Measurements from ENCODE around the gene GPBP1. TPM values are rescaled to one million over a fixed set of nuclear protein-coding genes. Genes with fewer than 3 reads are reported as not detected.
"Not testable (repeated sequence)": the region's sequence is repeated elsewhere in the genome, so short reads cannot be mapped to it uniquely, and the experiment has no call there.

Gene GPBP1
- total RNA-seq, 1 donor from 2014 or later, result 154 TPM

DNA sequence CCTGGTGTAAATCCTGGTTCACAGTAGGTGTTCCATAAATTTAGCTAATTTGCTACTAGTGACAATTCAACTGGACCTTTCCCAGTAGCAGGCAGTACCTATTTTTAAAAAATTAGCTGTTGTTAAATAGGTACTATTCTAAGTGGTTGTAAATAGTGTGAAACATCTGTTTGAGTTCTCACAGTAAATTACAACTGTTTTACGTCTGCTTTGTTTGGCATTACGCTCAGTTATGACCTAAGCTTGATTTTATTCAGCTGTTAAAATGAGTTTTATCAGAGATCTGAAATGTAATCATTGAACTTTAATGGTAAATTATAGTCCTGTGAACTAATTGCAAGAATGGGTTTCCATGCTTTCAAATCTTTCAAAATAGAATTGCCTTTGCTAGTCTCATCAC, 93.9 kb downstream of the GPBP1 start:
- DNase-seq (ENCODE audit: low spot score in 2 of 2) (no peak), FAIRE-seq (no peak)

DNA sequence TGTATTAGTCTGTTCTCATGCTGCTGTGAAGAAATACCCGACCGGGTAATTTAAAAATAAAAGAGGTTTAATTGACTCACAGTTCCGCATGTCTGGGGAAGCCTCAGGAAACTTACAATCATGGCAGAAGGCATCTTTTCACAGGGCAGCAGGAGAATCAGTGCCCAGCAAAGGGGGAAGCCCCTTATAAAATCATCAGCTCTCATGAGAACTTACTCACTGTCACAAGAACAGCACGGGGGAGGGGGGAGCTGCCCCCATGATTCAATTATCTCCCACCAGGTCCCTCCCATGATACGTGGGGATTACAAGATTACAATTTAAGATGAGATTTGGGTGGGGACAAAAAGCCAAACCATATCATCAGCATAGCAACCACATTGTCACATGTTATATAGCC, 102.5 kb downstream of the GPBP1 start:
- no peak for FAIRE-seq
- no peak for DNase-seq (ENCODE audit: low spot score in 2 of 2)

DNA sequence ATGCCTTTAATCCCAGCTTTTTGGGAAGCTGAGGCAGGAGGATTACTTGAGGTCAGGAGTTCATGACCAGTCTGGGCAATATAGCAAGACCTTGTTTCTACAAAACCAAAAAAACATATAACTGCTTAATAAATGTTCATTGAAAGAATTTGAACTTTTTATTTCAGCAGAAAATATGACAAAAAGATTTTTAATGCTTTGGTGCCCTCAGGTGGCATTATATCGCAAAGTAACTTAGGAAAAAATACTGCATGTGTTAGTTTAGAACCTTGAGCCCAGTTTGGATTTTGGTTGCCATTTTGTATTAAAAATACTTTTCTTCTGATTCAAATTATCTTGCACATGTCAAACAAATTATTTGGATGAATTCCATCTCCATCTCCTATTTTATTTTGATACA, 103.2 kb downstream of the GPBP1 start:
- DNase-seq (ENCODE audit: low spot score in 2 of 2) (no peak), FAIRE-seq (no peak)

DNA sequence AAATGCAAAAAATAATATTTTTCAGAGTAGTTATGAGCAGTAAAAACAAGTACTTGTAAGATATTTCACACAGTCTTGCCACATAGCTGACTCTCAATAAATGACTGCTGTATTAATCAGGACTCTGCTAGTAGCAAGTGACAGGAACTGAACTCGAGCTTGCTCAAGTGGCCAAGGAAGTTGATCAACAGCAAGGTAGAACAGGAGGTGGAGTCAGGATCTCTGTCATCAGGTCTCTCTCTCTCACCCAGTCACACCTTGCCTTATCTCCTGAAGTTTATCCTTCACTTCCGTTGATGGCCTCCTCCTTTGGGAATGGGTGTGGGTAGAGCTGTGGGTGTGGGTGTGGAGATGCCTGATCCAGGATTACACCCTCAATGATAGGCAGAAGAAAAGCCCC, 107.0 kb downstream of the GPBP1 start:
- FAIRE-seq (no peak), DNase-seq (ENCODE audit: low spot score in 2 of 2) (no peak)

DNA sequence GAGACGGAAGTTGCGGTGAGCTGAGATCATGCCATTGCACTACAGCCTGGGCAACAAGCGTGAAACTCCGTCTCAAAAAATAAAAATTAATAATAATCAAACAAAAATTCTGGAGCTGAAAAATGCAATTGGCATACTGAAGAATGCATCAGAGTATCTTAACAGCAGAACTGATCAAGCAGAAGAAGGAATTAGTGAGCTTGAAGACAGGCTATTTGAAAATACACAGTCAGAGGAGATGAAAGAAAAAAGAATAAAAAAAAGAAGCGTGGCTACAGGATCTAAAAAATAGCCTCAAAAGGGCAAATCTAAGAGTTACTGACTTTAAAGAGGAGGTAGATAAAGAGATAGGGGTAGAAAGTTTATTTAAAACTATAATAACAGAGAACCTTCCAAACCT, 111.2 kb downstream of the GPBP1 start:
- FAIRE-seq, result not testable (repeated sequence)

DNA sequence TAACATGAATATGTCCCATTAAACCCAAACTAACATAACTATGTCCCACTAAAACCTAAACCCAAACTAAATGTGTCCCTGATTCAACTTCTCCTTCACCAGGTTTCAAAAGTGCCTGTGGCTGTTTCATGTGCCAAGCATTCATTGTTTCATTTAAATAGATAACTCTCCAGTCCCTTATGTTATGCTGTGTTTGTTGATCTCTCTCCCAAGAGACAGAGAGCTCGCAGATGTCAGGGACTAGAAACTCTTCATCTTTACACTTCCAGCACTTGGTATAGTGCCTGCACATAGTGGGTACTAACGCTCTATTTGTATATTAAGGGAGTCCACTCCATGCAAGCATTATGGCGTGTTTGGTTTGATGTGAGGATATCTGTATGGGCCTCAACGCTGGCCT, 118.0 kb downstream of the GPBP1 start:
- FAIRE-seq (no peak), DNase-seq (ENCODE audit: low spot score in 2 of 2) (no peak)

More for the DNA sequence above, 111.2 kb downstream of the GPBP1 start:
- DNase-seq (ENCODE audit: low spot score in 2 of 2), result not testable (repeated sequence)

DNA sequence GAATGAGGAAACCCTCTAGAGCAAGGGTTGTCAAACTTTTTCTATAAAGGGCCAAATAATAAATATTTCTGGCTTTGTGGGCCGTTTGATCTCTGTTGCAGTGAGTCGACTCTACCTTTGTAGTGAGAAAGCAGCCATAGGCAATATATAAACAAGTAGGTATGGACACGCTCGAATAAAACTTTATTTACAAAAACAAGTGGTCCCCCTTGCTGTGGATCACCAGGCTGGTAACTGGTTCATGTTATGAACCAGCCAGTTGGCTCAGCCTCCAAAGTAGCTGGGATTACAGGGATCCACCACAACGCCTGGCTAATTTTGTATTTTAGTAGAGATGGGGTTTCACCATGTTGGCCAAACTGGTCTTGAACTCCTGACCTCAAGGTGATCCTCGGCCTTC, 118.5 kb downstream of the GPBP1 start:
- no peak for DNase-seq (ENCODE audit: low spot score in 2 of 2)
- FAIRE-seq, result no peak

DNA sequence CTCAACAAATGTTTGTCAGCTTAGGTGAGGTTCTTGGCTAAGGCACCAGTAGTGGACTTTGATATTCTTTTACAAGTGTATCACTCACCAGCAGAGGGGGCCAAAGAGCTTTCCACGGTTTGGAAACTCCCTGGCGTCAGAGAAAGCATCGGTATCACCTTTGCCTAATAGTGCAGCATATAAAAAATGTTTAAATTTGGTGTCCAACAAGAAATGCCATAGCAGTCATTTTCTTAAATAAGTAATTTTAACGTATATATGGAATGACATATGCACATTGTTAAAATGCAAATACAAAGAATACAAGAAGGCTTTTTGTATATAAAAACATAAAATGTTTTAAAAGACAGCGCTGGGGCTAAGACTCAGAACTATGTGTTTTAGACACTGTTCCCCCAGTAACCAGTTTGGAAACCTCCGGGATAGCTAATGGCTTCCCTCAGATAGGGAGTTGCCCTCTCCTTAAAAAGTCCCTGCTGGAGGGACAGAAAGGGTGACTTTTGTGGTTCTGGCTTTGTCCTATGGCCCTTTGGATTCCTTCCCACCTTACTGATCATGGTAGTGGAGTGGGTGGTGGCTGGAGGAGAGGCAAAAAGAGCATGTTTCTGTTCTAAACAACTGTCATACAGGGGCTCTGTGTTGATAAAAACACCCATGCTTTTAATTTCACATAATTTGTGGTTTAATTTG, 124.6 kb downstream of the GPBP1 start:
- DNase-seq (ENCODE audit: low spot score in 2 of 2), result peak; percentile 2 to 42
- FAIRE-seq, result no peak

DNA sequence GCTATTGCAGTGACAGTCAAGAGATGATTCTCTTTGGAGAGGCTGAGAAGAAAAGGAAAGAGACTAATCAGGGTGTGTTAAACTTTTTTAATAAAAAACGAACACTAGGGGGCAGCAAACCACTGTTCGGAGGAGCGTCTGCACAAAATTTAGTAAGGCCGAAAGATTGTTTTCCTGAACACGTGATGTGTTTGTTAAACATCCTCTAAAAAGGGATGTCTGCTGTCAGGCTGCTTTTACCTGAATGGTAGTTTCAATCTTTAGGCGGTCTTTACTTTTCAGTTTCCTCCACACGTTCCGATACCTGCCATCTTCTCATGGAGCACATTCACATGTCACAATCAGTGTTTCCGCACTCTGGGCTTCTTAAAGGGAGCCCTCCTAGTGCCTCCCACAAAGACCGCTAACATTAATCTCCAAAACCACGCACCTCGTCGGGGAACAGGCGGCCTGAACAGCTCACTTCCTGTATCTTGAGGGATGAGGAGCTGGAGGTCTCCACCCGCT, 125.2 kb downstream of the GPBP1 start:
- FAIRE-seq (no peak), DNase-seq (ENCODE audit: low spot score in 2 of 2) (peak; percentile 10 to 13)

DNA sequence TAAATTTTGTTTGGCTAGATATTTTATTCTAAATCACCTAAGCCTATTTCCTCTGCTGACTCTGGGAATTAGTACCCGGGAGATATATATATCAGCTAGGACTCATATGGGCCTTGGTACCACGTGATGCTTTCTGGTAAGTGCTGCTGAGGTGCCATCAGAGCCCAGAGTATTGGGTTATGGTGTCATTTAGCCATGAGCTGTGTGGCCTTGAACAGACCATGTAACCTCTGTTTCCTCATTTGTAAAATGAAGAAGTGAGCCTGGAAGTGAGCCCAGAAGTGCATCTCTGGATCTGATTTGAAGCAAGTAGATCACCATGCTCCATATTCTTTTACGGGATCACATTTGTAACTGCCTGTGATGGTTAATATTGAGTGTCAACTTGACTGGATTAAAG, 126.1 kb downstream of the GPBP1 start:
- no peak for DNase-seq (ENCODE audit: low spot score in 2 of 2)
- FAIRE-seq, result no peak

DNA sequence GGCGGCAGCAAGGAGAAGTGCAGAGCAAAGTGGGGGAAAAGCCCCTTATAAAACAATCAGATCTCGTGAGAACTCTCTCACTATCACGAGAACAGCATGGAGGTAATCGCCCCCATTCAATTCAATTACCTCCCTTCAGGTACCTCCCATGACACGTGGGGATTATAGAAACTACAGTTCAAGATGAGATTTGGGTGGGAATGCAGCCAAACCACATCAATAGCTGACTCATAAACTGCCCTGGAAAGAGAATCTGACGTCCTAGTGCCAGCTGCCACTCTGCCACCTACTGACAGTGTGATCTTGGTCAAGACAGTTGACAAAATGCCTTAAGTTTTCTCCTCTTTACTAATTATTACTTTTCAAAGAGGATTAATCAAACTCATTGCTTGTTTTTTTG, 128.3 kb downstream of the GPBP1 start:
- DNase-seq (ENCODE audit: low spot score in 2 of 2) (no peak), FAIRE-seq (no peak)

DNA sequence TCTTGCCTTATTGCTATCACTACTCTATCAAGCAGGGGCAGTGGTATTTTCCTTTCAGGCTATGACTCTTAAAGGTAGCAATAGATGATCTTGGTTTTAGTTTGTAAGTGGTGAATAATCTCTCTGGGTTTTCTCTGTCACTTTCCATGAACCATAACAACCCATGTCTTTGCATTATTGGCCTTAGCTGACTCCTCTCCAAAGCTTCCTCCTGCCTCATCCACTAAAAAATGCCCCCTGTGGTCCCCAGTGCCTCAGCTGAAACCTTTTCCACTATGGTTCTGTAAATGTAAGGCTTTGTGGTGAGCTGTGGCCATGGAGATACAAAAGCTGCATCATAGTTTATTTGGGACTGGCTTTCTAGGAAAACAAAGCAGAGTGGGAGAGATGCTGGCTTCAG, 128.8 kb downstream of the GPBP1 start:
- FAIRE-seq (no peak), DNase-seq (ENCODE audit: low spot score in 2 of 2) (no peak)

DNA sequence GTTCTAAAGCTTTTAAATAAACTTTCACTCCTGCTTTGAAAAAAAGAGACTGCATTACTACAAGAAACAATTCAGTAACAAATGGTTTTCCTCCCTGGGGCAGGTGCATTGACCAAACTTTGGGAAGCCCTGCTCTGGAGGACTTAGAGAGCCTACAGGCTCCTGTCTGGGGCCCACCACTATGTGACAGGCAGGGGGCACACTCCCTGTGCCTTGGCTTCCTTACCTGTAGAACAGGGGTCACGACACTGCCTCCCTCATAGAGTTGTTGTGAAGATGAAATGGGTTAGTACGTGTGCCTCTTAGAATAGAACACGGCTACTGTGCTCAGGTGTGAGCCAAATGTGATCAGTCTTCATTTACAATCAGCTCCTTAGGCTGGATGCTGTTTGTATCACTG, 130.1 kb downstream of the GPBP1 start:
- no peak for DNase-seq (ENCODE audit: low spot score in 2 of 2)
- no peak for FAIRE-seq

DNA sequence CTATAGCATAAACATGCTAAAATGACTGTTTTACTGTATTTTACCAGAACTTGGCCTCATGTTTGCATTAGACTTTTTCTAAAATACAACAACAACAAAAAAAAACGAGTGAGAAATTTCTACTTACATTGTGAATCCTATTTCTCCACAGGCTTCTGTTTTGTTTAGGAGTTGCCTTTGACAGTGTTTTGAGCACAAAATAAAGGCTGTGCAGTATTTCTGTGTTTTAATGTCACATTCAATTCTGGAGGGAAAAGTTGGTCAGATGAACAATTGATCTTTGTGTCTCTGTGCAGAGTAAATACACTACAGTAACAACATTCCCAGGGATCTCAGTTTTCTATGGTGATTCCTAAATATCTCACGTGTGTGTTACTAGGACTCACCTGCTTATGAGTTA, 131.1 kb downstream of the GPBP1 start:
- FAIRE-seq, result no peak
- DNase-seq (ENCODE audit: low spot score in 2 of 2), result no peak

DNA sequence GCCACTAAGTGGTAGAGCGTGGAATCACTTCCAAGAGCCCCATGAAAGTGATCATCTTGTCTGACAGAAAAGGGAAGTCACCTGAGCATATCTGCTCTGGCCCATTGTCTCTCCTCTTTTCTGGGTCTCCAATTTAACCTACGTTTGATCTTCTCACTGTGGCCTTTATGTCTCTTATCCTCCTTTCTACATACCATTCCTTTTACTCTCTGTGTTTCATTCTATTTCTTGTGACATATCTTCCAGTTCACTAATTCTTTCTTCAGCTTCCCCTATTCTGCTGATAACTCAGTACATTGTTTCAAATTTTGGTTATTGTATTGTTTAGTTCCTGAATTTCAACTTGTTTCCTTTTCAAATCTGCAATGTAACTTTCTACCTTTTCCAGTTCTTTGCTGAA, 132.5 kb downstream of the GPBP1 start:
- FAIRE-seq, result no peak
- no peak for DNase-seq (ENCODE audit: low spot score in 2 of 2)

DNA sequence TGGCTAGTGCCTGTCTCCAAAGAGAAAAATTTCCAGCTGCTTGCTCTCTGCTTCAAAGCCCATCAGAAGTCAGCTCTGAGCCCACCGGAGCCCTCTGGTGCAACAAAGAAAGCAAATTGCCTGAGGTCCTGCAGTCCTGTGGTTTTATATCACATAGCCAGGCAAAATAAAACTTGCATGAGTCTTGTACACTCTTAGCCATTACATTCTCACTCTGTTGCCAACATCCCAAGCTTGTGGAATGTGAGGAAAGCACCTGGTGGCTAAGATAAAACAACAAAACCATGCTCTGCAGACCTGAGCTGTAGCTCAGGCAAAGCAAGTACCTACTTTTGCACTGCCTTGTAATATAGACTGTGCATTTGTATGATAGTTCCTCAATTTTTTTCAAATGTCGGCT, 133.7 kb downstream of the GPBP1 start:
- no peak for FAIRE-seq
- DNase-seq (ENCODE audit: low spot score in 2 of 2), result no peak

DNA sequence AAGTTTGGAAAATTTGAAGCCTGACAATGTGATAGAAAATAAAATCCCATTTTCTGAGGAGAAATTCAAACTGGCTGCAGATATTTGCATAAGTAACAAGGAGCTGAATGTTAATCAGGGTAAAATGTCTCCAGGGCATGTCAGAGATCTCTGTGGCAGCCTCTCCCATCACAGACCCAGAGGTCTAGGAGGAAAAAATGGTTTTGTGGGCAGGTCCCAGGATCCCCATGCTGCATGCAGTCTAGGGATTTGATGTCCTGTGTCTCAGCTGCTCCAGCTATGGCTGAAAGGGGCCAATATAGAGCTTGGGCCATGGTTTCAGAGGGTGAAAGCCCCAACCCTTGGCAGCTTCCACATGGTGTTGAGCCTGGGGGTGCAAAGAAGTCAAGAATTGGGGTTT, 135.2 kb downstream of the GPBP1 start:
- DNase-seq (ENCODE audit: low spot score in 2 of 2); FAIRE-seq: not testable (repeated sequence)

DNA sequence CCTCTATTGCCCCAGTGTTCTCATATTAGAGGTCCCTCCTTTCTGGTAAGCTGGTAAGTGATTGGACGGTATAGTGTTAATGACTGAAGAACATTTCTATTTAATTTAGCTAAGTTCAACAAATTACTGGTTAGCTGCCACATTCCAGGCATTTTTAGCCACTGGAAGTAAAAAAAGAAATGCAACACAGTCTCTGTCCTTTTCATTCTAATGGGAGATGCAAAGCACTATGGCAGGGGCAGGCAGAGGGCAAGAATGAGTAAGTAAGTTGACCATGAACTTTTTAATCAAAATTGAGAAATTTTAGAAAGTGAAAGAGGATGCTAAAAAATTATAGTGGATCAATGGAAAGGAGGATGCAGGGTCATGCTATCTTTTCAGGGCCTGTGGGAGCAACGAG, 137.4 kb downstream of the GPBP1 start:
- DNase-seq (ENCODE audit: low spot score in 2 of 2), result no peak

DNA sequence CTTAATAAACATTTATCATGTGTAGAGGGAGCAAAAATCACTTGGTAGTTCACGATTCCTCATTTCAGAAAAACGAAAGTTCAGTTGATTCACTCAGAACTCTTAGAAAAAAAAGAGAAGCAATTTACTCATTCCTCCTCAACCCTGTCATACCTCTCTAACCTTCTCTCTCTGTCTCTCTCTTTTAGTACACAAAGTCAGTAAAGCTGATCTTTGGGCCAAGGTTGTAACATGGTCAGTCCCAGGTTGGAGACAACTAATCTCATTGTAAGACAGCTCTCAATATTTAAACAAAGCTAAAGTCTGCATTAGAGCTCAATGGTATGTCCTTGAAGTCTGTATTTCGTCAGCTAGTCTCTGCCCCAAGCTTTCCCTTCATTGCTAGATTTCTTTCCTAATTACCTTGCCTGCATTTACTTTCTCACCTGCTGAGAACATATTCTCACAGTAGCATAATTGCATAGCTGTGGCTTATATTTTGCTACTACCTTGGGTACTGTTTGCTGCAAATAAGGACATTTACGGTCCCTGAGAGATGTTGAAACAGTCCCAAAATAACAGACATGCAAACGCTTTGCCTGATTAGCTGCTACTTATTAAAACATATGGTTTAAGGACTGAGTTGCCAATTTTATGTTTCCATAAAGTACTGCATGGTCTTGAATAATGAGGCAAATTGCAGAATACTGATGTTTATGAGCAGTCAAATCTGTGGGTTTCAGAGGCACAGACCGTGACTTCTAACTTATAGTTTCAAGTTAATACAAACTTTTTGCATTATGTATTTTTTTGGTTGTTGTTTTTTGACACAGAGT, 138.3 kb downstream of the GPBP1 start:
- FAIRE-seq (no peak), DNase-seq (ENCODE audit: low spot score in 2 of 2) (no peak)

More for the DNA sequence above, 137.4 kb downstream of the GPBP1 start:
- FAIRE-seq, result no peak

DNA sequence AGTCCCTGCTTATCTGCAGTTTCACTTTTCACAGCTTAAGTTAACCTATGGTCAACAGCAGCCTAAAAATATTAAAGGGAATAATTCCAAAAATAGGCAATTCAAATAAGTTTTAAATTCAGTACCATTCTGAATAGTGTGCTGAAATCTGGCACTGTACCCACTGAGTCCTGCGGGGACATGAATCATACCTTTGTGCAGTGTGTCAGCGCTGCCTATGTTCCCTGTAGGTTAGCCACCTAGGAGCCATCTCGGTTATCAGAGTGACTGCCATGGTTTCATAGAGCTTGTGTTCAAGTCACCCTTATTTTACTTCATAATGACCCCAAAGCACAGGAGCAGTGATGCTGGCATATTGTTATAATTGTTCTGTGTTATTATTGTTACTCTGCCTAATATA, 139.9 kb downstream of the GPBP1 start:
- FAIRE-seq (no peak), DNase-seq (ENCODE audit: low spot score in 2 of 2) (no peak)
